ENCODE results near the gene COL4A2. TPM values are rescaled to one million over a fixed set of nuclear protein-coding genes. Genes with fewer than 3 reads are reported as not detected.
A peak's percentile ranks its signal among the peaks of the same experiment; 100 is the strongest.

COL4A2 gene
- polyA plus RNA-seq, 1 donor from 2014 or later: not detected

DNA sequence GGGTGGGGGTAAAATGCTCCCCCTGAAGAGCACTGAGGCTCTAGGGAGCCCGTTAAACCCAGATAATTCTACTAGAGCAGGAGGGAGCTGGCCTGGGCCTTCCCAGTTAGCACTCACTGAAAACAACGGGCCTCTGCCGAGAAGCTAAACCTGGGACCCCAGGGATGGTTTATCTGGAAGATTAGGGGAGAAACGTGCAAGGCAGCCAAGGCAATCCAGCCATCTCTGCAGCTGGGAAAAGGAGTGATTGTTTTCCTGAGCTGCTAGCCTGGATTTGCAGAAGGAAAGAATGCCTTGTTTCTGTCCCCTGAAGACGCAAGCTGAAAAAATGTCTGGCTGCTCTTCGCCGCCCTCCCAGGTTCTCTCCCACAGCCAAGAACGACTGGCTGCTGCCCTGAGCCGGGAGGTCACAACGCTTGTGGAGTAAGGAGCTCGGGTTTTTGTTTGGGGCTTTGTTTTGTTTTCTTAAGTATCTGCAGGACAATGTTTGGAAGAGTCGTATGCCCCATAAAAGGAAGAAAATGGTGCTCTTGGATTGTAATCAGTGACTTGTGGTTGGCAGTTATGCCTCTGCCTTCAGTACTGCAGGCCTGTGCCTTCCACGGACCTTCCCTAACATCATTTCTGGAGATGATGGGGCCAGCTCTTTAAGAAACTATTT is 31.5 kb downstream of the COL4A2 start:
- Mint-ChIP-seq H3K4me3 (no peak overlapping the region), H3K9me3 (peaks cover 1 to 12% (median 9%) of the 10 kb centered on the region in 3 donors), H3K36me3 (peaks cover 4% of the 10 kb centered on the region), H3K4me1 (peaks cover 6 to 11% (median 7%) of the 10 kb centered on the region in 3 donors), H3K27me3 (peaks cover 26% of the 10 kb centered on the region), H3K27ac (peak overlapping the region in 1 of 3 donors; percentile 24)

DNA sequence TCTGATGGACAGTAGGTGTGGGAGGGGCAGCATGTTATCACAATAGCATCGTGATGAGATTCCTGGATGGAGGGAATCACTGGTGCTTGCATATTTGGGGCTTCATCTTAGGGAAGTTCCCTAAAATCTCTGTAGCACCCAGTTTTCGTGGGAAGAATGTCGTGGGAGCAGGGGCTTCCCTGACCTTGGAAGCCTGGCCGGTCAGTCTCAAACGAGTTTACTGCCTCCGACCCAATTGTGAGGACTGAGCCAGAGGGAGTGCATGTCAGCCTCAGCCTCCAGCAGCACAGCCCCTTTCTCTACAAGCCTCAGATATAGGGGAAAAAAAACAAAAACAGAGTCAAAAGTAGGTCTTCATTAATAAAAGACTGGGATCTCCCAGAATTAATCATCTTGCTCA is 32.2 kb downstream of the COL4A2 start:
- H3K4me1 Mint-ChIP-seq: peaks cover 6 to 11% (median 7%) of the 10 kb centered on the region in 3 donors
- H3K36me3 Mint-ChIP-seq: peaks cover 4% of the 10 kb centered on the region
- H3K9me3 Mint-ChIP-seq: peaks cover 1 to 12% (median 11%) of the 10 kb centered on the region in 3 donors
- no peak overlapping the region for H3K4me3 Mint-ChIP-seq
- peak overlapping the region in 1 of 3 donors; percentile 35 for H3K27ac Mint-ChIP-seq
- peaks cover 26% of the 10 kb centered on the region for H3K27me3 Mint-ChIP-seq

- H3K4me1 Mint-ChIP-seq: peaks cover 6 to 11% (median 7%) of the 10 kb centered on the region in 3 donors
- H3K36me3 Mint-ChIP-seq: peaks cover 5% of the 10 kb centered on the region
- peak overlapping the region in 1 of 4 donors; percentile 25 for H3K4me3 Mint-ChIP-seq
- H3K9me3 Mint-ChIP-seq: peaks cover 1 to 5% (median 4%) of the 10 kb centered on the region in 3 donors
- peaks cover 26% of the 10 kb centered on the region for H3K27me3 Mint-ChIP-seq
- H3K27ac Mint-ChIP-seq: no peak overlapping the region
These were observed 33.0 kb downstream of the COL4A2 start for GRCh38 chr13:110339975-110340550.

GRCh38 chr13:110340812-110341444 is 33.8 kb downstream of the COL4A2 start:
- Mint-ChIP-seq H3K9me3 (peaks cover 0 to 4% (median 1%) of the 10 kb centered on the region in 3 donors), H3K4me1 (peaks cover 6 to 11% (median 7%) of the 10 kb centered on the region in 3 donors), H3K4me3 (peak overlapping the region; percentile 3 to 71 (median 60)), H3K27ac (peak overlapping the region in 2 of 3 donors; percentile 53 to 76), H3K36me3 (peaks cover 5% of the 10 kb centered on the region), H3K27me3 (peaks cover 26% of the 10 kb centered on the region)

DNA sequence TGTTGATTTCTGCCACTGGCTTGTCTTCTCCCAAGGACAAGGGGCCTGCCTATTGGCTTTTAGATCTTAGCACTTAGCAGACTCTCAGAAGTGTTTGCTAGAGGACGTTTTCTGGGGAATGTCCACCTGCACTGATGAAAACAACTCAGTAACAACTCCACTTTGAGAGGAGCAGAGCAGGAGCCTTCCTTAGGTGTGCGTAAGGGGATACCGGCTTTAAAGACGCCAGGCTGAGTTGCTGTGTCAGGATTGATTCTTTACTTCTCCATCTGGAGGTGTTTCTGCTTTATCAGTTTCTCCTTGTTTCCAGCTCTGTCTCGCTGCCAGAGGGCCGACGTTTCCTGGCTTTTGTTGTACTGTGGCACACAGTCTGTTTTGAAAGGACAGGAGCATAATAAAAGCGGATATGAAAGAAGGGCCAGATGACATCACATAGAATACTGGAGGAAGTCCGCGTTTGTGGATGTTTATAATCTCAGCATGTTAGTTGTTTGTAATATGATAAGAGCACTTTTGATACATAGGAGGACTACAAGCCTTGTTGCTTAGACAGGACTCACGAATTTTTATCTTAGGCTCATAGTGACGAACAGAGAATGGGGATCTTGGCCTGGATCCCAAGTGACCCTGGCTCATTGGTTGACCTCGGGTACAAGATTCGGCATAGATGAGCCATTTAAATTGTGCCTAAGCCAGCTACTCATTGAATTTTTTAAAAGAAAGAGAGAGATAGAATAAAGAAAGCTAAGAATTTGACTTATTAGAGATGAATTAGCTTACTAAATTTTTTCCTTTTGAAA is 34.6 kb downstream of the COL4A2 start:
- H3K9me3 Mint-ChIP-seq: peaks cover 0 to 4% (median 1%) of the 10 kb centered on the region in 3 donors
- peak overlapping the region; percentile 3 to 74 (median 68) for H3K4me3 Mint-ChIP-seq
- peaks cover 6 to 11% (median 7%) of the 10 kb centered on the region in 3 donors for H3K4me1 Mint-ChIP-seq
- peaks cover 5% of the 10 kb centered on the region for H3K36me3 Mint-ChIP-seq
- H3K27ac Mint-ChIP-seq: peak overlapping the region in 1 of 3 donors; percentile 76
- H3K27me3 Mint-ChIP-seq: peaks cover 26% of the 10 kb centered on the region

GRCh38 chr13:110342474-110342873 is 35.4 kb downstream of the COL4A2 start:
- no peak overlapping the region for H3K27ac Mint-ChIP-seq
- peaks cover 0 to 4% (median 1%) of the 10 kb centered on the region in 3 donors for H3K9me3 Mint-ChIP-seq
- H3K4me3 Mint-ChIP-seq: no peak overlapping the region
- peaks cover 6 to 11% (median 7%) of the 10 kb centered on the region in 3 donors for H3K4me1 Mint-ChIP-seq
- H3K27me3 Mint-ChIP-seq: peaks cover 26% of the 10 kb centered on the region
- H3K36me3 Mint-ChIP-seq: peaks cover 4% of the 10 kb centered on the region

GRCh38 chr13:110343241-110343865 is 36.3 kb downstream of the COL4A2 start:
- H3K27ac Mint-ChIP-seq: no peak overlapping the region
- H3K4me1 Mint-ChIP-seq: peaks cover 6 to 11% (median 7%) of the 10 kb centered on the region in 3 donors
- H3K36me3 Mint-ChIP-seq: peaks cover 4% of the 10 kb centered on the region
- peaks cover 0 to 4% (median 1%) of the 10 kb centered on the region in 3 donors for H3K9me3 Mint-ChIP-seq
- H3K4me3 Mint-ChIP-seq: no peak overlapping the region
- H3K27me3 Mint-ChIP-seq: peaks cover 24% of the 10 kb centered on the region

GRCh38 chr13:110344320-110344719 is 37.2 kb downstream of the COL4A2 start:
- Mint-ChIP-seq H3K27me3 (peaks cover 22% of the 10 kb centered on the region), H3K4me1 (peaks cover 6 to 11% (median 7%) of the 10 kb centered on the region in 3 donors), H3K9me3 (peaks cover 0 to 4% (median 1%) of the 10 kb centered on the region in 3 donors), H3K36me3 (peaks cover 2% of the 10 kb centered on the region), H3K4me3 (no peak overlapping the region), H3K27ac (no peak overlapping the region)

- H3K4me1 Mint-ChIP-seq: peaks cover 6 to 10% (median 7%) of the 10 kb centered on the region in 3 donors
- H3K36me3 Mint-ChIP-seq: peaks cover 2% of the 10 kb centered on the region
- no peak overlapping the region for H3K4me3 Mint-ChIP-seq
- H3K9me3 Mint-ChIP-seq: peaks cover 0 to 4% (median under 1%) of the 10 kb centered on the region in 3 donors
- H3K27ac Mint-ChIP-seq: peak overlapping the region in 1 of 3 donors; percentile 6
- peaks cover 16% of the 10 kb centered on the region for H3K27me3 Mint-ChIP-seq
These were observed 38.2 kb downstream of the COL4A2 start for GRCh38 chr13:110345266-110345665.

- no peak overlapping the region for H3K4me3 Mint-ChIP-seq
- peaks cover 2% of the 10 kb centered on the region for H3K36me3 Mint-ChIP-seq
- peaks cover 0 to 4% (median 0%) of the 10 kb centered on the region in 3 donors for H3K9me3 Mint-ChIP-seq
- H3K4me1 Mint-ChIP-seq: peaks cover 6 to 9% (median 7%) of the 10 kb centered on the region in 3 donors
- no peak overlapping the region for H3K27ac Mint-ChIP-seq
- peaks cover 13% of the 10 kb centered on the region for H3K27me3 Mint-ChIP-seq
These were observed 38.6 kb downstream of the COL4A2 start for GRCh38 chr13:110345701-110346100.

DNA sequence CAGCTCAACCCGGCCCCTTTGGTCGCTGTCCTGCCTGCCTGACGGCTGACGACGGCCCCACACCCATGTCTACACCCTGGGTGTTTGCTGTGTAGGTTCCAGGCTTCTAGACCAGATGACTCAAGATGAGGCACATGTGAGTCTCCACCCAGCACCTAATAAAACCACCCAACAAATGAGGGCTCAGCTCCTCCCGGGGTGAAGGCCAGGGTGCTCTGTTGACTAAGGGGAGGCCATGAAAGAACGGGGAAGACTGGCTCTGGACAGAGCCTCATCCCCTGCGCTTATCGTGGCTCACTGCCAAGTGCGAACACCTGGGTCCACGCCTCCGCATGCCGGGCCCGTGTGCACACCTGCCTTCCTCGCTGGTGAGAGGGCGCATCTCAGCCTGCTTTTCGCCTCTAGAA is 39.6 kb downstream of the COL4A2 start:
- H3K4me1 Mint-ChIP-seq: peaks cover under 1 to 3% (median 3%) of the 10 kb centered on the region in 3 donors
- H3K4me3 Mint-ChIP-seq: no peak overlapping the region
- H3K27ac Mint-ChIP-seq: no peak overlapping the region
- peaks cover 2% of the 10 kb centered on the region for H3K36me3 Mint-ChIP-seq
- peaks cover 0 to 4% (median 0%) of the 10 kb centered on the region in 3 donors for H3K9me3 Mint-ChIP-seq
- H3K27me3 Mint-ChIP-seq: peaks cover 4% of the 10 kb centered on the region

GRCh38 chr13:110347088-110347487 is 40.0 kb downstream of the COL4A2 start:
- Mint-ChIP-seq H3K4me1 (no peaks in the 10 kb centered on the region), H3K27me3 (peaks cover 4% of the 10 kb centered on the region), H3K36me3 (peaks cover 2% of the 10 kb centered on the region), H3K9me3 (peaks cover 0 to 4% (median 0%) of the 10 kb centered on the region in 3 donors), H3K27ac (no peak overlapping the region), H3K4me3 (no peak overlapping the region)

DNA sequence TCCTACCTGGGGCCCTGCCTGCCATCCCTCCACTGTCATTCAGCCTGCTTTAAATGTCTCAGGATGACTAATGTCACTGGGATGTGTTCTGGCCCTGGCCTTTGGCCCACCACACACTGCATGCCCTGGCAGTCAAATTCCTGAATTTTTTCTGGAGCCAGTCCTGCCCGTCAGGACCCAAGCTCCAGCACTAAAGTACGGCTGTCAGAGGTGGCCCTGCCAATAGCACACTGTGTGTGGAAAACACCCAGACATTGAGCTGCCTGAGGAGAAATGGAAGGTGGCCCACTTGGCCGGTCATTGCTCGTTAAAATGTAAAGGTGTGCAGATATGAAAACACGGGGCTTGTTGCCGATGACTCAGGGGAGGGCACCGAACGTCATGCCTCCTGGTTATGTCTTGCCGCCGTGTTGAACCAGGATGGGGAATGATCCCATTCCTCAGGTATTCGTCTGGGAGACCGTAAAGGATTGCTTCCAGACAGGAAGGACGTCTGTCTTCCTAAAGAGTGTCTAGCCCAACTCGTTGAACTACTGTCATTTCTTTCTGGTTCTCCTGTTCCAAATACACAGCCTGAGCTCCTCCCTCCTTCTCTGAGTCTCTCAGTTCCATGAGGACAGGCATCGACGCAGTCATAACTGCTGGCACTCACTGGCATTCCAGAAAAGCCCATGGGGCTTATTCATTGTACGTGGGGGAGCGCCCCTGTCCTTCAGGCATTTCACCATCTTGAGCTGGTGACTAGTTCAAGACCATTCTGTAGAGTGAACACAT is 40.6 kb downstream of the COL4A2 start:
- H3K36me3 Mint-ChIP-seq: peaks cover 2% of the 10 kb centered on the region
- H3K4me1 Mint-ChIP-seq: no peaks in the 10 kb centered on the region
- H3K4me3 Mint-ChIP-seq: no peak overlapping the region
- peaks cover 4% of the 10 kb centered on the region for H3K27me3 Mint-ChIP-seq
- H3K27ac Mint-ChIP-seq: no peak overlapping the region
- peaks cover 0 to 4% (median 0%) of the 10 kb centered on the region in 3 donors for H3K9me3 Mint-ChIP-seq
